NCI-H524 (cell line): ENCODE measurements around the gene CHRNA7.
"Not testable (repeated sequence)": the region's sequence is repeated elsewhere in the genome, so short reads cannot be mapped to it uniquely, and the experiment has no call there.

Experiments
- DNase-seq, 2 experiments: peaks; one replicate each; lab custom pipeline; 2025; lab: John Stamatoyannopoulos, UW

CHRNA7 gene

GRCh38 chr15:32193780-32194179 lies 163.5 kb downstream of the CHRNA7 start:
- DNase-seq: not testable (repeated sequence)

GRCh38 chr15:32196206-32196605 lies 165.9 kb downstream of the CHRNA7 start:
- DNase-seq: not testable (repeated sequence)

DNA sequence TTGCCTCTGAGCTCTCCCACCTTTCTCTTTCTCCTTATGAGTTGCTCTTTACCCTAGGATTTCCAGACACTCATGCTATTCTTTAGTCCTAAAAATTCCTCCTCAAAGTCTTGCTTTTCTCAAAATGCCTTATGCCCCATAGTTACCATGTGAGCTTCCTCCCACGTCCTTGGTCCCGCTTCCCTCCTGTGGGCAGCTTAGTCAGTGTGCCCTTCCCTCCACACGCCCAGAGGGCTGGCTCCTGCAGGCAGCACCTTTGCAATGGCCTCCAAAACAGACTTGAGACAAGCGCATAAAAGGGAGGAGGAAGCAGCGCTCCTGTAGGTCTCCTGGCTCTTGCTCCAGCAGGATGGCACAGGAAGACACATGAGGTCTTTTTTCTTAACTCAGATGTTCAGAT lies 168.6 kb downstream of the CHRNA7 start:
- not testable (repeated sequence) for DNase-seq

DNA sequence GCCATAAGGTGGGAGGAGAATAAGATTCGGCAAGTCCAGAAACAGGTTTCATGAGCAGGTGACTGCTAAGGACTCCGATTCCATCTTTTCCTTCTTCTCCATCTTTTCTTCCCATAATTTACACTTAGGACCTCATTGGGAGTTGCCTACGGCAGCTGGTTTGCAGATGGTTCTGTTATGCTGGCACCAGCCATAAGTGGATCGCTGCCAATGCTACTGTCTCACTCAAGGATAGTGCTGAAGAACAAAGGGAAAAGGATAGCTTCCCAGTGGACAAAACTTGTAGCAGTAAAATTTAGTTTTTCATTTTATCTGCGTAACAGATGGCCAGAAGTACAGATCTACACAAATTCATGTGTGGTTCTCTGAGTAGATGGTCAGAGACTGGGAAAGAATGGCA lies 178.8 kb downstream of the CHRNA7 start:
- not testable (repeated sequence) for DNase-seq

- DNase-seq: no peak
Observed at GRCh38 chr15:32218666-32219065, 188.4 kb downstream of the CHRNA7 start.
